HG02943 (cell line): Measurements from ENCODE around the gene SOBP.
"Not testable (repeated sequence)": the region's sequence is repeated elsewhere in the genome, so short reads cannot be mapped to it uniquely, and the experiment has no call there.

Source experiments
- ATAC-seq: cut with Tn5 transposase; IDR thresholded peaks from one replicate; pipeline ENCODE4 v1.9.1; 2021; ENCODE audit warnings: mild to moderate bottlenecking, low read depth, moderate library complexity; ENCODE audit not compliant: unreplicated experiment

SOBP gene

DNA sequence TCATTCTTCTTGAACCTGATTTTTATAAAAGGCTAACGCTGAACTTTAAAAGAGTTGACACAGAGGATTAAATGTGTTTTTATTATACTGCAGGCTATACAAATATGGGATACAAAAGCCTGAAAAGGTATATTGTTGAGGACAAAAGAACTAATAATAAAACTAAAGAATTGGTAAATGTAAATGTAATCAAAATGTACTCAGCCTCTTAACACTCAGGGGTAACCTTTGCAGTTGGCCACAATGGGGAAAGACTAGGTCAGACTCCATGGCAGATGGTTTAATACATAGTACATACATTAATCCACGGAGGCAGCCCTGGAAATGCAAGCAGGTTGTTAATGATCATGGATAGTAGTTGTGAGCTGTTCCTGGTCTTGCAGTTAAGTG lies 57.5 kb downstream of the SOBP start:
- no peak for ATAC-seq

DNA sequence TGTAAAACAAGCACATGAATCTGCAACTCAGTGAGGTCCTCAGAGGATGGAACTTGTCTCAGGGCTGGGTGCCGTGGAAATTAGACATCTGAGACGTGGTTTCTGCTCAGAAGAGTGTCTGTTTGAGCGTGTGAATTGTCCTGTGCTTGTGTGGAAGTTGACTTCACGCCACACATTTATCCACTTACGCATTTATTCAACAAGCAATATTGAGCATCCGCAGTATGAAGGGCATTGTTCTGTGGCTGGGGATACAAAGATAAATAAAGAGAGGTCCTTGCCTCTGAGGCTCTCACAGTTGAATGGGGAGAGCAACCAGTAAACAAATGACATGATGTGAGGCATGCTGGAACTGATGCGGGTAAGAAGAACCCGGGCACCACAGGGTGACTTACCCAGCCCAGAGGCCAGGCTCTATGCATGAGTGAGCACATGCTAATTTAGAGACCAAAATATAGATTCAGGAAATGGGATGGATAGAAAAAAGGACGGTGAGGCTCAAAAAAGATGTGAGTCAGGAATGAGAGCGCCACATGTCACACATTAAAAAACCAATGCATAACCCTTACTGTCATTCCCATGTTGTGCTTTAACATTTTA lies 60.4 kb downstream of the SOBP start:
- ATAC-seq: no peak

DNA sequence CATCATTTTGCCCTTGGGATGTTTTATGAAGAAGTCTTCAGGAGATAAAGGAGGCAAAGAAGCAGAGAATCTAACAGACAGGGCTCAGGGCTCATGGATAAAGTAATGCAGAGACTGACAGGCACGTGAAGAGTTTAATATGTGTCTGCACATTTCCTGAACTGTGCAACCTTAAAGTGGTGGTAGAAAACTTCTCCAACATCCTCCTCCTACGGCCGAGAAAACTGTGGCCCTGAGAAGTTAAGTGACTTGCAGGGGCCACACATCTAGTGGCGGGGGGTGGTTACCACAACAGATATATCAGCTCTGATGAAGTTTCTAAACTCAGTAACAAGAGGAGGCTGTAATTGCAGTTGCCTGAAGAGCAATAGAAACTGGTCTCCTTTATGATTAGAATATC lies 61.0 kb downstream of the SOBP start:
- ATAC-seq: no peak

DNA sequence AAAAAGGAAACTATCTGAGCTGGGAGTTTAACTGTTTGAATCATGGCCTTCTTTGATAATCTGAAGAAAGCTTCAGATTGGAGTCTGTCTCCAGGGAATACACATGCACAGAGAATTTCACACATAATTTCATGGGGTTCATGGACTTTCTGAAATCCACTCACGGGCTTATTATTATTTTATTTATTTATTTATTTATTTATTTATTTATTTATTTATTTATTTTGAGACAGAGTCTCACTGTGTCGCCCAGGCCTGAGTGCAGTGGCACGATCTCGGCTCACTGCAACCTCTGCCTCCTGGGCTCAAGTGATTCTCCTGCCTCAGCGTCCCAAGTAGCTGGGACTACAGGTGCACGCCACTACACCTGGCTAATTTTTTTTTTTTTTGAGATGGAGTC lies 63.2 kb downstream of the SOBP start:
- ATAC-seq: not testable (repeated sequence)

DNA sequence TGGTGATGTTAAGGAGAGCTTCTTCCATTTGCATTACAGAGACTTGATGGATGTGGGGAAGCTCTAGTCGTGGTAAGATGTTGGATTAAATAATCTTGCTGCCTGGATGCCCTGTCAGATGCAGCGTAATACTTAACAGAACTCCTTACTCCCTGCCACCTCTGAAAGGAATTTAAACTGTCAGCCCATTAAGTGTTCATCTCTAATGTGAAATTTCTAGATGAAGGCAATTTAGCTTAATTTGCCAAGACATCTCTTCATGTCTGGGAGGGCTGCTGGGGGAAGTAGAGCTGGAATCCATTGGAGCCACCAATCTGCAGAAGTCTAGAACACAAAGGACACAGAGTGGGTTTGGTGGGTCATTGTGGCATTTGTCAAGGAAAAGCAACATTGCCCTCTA lies 64.4 kb downstream of the SOBP start:
- ATAC-seq: no peak

DNA sequence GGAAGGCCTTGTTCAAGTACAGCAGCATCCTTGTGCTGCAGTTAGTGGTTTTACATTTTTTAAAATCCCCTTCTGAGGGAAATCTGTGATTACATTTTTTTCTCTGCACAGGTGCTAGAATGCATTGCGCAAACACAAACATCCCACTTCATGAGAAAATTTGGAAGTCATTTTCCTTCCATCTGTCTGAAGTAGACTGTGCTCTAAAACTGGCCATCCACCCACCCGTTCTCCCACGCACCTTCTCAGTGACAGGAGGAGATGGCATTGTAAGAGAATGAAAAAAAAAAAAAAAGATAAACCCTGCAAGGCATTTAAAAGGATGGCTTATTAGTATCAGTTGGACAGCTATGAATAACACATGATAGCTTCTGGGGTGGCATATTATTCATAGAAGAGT lies 65.0 kb downstream of the SOBP start:
- ATAC-seq: no peak

DNA sequence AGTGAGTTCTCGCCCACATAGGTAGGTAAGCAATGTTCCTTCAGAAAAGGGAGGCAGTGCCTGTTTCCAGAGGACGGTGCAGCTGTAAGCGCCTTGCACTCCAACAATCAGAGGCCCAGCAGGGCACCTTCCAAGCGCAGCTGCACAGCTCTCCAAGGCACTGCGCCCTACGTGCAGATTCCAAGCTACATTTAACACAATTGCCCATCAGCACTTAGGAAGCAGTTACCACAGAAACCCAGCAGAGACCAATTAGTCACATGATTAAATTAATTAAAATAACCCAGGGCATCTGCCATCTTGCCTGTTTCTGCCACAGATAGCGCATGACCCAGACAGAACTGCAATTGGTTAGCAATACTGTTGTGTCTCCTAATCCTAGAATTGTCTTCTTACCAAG lies 65.5 kb downstream of the SOBP start:
- no peak for ATAC-seq

DNA sequence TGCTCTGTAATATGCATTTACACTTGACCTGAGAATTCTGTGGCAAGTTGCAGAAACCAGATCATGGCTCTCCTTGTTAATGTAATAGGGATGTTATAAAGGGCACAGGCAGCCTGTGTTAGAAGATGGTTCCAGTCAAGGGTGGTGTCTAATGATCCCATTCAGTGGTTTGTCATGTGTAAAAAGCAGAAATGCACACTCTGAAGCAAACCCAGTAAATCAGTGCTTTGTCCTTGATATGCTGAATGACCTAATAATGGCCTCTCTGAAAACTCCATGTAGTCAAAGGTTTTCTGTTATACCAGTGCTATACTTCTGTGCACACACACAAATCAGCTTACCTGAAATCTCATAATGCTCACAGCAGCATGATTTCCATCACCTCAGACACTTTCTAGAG lies 66.2 kb downstream of the SOBP start:
- ATAC-seq: no peak

DNA sequence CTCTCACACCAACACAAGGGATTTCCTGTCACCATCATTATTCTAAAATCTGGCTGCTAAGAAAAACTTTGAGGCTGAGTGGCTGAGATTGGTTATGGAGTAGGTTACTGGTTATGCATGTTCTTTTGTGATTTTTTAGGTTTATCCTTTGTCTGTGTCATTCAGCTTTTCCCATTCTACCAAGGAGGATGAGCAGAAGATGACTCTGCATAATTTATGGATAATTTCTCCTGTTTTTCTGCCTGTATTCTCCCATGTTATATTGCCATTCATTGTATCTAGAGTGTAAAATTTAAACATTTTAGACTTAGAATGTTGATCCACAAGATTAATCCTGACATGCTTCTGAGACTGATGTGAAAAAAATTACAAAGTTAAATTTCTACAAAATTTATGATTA lies 67.8 kb downstream of the SOBP start:
- ATAC-seq: no peak

DNA sequence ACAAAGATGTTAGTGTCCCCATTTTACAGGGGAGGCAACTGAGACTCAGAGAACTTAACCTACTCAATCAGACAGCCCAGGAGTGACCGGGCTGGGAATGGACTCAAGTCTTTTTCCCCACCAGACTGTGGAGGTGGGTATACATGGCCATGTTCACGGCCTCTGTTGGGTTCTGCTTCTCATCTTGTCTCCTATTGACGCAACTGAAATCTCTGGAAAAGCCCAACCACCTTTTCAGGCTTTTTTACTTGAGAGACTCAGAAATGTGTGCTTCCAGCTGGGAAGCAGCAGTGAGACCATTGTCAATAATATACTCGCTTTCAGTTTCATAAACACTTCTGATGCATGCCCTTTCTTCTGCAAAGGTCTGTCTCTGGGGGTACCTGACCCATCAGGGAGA lies 70.7 kb downstream of the SOBP start:
- no peak for ATAC-seq

DNA sequence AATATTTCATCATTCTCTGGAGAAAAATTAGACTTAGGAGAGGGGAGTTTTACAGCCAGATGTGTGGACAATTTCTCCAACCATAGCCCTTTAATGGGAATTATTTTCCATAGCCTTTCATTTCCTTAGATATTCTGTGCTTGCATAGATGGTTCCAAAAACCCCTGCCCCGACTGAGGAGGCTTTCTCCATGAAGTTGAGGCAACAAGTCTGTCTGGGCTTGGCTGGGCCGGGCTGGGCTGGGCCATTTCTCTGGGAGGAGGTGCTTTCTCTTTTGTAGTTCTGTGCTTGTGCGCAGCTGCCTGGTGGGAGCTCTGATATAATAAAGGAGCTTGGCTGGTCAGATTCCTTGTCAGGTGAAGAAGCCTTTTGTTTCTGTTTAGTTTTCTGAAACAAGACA lies 71.4 kb downstream of the SOBP start:
- ATAC-seq: no peak

DNA sequence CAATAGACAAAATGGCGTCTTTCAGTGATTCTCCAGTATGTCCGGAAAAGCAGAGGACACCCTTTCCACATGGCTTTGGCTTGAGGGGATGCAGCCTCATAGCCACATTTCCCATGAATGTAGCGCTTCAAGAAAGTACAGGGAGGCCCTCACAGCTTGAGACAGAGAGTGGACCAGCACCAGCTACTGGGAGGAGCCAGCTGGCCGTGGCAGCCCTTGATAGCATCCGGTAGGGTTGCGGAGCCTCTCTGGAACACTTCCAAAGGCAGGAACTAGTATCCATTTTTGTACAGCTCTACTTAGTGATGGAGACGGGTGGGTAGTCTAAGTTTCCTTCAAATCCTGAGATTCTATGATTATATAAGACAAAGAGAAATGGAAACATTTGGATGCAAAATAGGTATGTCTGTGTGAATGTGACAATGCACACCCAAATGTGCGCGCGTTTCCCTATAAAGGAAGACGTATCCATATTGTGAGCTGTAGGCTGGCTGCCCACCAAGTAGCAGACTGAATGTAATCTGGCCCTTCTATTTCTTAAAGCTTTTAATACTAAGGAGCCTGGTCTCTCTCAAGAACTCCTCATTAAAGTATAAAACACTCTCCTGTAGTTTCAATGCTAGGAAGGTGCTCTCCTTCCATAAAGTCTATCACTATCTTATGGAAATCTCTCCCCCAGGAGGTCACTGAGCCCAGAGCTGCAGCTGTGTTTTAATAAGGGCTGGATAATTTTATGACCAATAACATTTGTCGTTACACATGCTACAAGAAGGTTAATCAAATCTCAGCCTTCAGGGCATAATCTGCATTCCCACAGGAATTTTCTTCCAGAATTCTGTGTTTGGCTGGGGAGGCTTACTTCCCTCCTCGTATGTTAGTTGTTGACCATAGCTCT lies 74.0 kb downstream of the SOBP start:
- no peak for ATAC-seq

DNA sequence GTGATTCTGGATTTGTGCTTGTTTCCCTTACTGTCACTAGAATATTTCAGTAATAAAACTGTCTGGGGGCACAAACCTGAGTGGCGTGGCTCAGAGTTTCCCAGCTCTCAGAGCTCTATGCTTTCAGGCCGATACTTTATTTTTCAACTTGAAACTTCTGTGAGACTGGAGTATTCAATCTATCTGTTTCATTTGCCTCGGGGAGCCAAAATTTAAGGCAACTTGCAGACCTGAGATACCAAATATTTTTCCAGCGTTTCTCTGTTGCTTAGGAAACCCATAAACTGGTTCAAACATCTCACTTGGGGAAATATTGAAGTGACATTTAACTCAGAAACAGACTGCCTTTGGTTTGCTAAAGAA lies 74.7 kb downstream of the SOBP start:
- no peak for ATAC-seq

DNA sequence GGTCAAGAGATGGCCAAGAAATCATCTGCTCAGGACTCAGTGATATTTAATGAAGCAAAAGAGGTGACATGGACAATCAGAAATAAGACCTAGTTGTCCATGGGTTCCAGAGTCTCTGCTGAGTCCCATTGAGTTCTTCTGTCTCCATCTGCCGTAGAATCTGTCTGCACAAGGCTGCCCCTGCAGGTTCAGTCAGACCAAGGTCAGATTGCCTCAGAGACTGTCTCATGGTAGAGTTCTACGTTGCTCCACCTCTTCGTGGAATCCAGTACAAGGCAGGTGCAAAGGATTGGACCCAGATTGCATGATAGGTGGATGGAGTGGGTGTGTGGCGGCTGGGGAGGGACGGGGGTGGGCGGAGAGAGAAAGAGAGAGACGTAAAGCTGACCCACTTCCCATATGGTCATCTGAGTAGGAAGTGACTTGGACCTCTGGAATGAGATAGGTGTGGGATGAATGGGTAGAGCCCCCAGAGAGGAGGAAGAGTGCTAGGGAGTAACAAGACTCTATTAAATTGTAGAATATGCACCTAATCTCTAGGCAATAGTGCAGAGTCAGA lies 75.3 kb downstream of the SOBP start:
- ATAC-seq: no peak

DNA sequence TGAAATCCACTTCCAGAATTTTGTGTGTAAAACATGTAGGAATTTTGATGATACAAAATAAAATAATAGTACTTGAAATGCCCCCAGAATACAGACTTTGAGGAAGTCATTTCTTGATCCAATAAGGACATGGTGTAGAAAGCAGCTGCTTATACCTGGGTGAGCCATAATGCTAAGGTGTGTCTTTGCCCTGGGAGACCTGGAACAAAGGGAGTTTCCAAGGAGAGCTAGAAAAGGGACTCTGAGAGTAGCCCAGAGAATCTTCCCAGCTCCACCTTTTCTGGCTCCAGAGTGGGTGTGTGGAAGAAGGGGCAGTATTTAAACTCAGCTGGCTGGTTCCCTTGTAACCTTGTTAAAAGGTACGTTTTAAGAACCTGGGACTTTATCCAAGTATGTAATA lies 77.7 kb downstream of the SOBP start:
- no peak for ATAC-seq

DNA sequence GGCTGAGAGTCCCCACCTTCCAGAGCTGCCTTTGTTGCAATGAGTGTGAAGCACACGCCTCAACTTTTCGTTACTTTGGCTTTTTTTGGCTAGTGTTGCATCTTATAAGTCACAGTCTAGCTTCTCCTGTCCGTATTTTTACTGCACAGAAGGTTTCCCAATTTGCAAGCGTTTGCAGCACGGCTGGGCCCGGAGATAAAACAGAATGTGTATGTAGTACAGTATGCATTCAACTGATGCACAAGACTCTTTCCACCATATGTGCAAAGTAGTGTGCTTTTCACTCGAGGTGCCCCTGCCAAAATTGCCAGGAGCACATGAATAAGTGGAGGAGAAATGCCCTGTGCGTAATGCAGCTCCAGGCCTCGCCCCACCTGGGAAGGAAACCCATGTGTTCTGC lies 79.6 kb downstream of the SOBP start:
- no peak for ATAC-seq

DNA sequence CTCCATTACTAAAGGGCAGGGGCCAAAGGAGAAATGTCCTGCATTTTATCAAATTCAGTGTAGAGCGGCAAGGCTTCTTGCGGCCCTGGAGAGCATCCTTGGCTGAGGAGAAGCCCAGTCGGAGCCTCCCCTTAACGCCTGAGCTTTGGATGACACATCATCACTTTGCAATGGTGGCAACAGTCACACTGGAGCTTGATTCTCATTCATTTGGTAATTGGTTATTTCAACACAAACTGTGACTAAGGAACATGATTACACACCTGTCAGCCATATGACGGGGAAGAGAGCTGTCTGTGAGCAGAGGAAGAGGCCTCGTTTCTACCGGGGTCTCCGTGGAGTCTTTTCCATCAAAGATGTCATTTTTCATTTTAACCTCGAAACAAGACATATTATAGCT lies 81.4 kb downstream of the SOBP start:
- ATAC-seq: no peak

DNA sequence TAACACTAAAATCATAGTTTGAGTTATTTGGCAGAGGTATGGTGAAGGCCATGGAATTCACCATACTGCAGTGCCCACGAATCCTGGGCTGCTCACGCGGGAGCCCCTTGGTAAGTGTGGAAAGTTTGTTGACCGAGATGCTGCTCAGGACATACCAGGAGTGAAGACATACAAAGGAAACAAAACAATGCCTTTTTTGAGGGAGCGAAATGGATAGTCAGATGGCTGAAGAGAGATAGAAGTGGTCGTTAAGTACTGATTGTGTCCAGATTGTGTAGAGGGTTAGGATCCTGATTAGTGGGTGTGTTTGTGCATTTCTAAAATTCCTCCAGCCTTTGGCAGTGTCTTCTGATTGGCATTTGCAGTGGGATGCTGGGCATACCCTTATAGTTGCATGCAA lies 83.0 kb downstream of the SOBP start:
- no peak for ATAC-seq

DNA sequence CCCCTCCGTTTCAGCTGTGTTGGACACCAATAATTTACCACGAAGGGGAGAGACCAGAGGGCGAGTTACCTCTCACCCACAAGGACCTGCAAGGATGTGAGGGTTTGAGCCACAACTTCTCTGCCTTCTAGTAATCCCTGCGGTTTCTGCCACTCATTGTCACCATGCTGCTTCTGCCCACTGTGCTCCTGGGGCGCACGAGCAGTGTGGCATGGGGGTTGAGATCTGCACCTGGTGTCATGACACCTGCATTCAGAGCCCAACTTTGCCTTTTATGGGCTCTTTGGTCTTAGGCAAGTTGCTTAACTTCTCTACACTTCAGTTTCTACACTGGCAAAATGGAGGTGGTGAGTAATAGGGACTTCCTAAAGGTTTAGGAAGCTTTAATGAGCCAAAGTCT lies 84.9 kb downstream of the SOBP start:
- ATAC-seq: no peak

DNA sequence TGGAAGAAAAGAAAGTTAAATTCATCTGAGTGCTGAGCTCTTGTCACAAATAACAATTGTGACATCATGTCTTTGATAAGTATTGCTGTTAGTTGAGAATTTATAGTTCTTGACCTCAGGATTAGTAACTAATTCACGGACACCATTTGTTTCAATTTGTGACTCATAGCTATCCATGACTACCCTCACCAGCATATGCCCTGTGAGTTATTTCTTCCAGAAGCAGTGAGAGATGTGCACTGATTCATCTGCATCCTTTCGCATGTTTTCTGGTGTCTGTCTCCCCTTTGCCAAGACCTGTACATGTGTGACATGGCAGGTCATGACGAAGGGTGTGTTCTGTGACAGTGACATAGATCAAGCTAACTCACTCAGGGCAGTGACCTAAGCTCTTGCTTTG lies 86.9 kb downstream of the SOBP start:
- no peak for ATAC-seq

DNA sequence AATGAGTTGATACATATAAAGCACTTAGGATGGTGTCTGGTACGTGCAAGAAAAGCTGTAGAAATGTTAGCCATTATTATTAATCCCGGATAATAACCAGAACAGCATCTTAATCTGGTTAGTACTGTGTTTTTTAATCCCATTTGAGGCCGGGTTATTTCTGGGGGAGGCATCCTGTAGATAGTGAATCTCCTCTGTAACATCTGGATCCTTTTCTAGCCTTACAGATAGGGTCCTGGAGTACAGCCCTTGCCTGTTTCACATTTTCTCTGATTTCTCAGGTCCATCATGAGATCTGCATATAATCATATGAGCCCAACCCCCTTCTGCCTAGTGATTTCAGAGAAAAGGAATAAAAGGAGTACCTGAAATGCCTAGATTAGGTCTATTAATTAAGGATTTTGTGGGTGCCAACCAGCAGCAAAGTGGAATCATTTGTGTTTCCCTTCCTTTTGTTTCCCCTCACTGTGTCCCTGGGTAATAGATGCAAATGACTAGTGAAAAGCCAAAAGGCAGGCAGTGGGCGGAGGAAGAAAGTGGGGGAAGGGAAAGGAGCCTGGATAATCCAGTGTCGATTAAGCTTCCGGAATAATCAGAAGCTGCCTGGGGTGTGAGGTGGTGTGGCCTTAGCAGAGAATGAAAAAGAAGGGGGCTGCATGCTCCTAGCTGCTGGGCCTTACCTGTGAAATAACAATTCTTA lies 88.9 kb downstream of the SOBP start:
- no peak for ATAC-seq
